ENCODE measurements around the gene PSMA3.

GRCh38 chr14:58283730-58284129 is 39.1 kb downstream of the PSMA3 start:
- no peak for TF ChIP-seq CTCF (IDR thresholded peaks at IDR 0.05)
- no peak for TF ChIP-seq EP300 (IDR thresholded peaks at IDR 0.05)
- TF ChIP-seq POLR2AphosphoS5 (IDR thresholded peaks at IDR 0.05): no peak

Data from upper lobe of left lung (tissue), 4 donors.